ENCODE data around the gene PDE9A. TPM values are rescaled to one million over a fixed set of nuclear protein-coding genes. Genes with fewer than 3 reads are reported as not detected.

The PDE9A gene
- total and polyA plus RNA-seq, 2 of the 4 experiments (the other 2 are of a cell fraction) = 0.89 to 0.90 TPM

- no peak for TF ChIP-seq CTCF (conservative IDR thresholded peaks at IDR 0.05; ENCODE audit: low read depth, low read length)
Observed at GRCh38 chr21:42632771-42633690, 20.4 kb upstream of the PDE9A start (continued).

DNA sequence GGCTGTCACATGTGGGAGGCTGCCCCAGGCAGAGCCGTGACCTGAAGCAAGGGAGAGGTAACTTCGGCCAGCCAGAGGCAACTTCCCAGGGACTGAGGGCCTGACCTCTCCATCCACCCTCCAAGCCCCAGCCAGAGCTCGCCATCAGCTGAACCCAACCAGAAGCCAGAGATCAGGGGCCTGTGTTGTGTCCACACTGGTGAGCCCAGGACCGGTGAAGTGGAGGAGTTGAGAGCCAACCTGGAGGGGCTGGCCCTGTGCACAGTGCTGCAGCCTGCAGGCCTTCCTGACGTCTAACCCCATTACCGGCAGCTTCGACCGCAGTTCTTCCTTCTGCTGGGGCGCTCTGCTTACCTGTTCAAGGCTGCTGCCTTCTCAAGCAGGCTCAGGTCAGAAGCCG is 19.6 kb upstream of the PDE9A start:
- no peak for DNase-seq

More for the DNA sequence above, 19.6 kb upstream of the PDE9A start:
- Histone ChIP-seq H3K27ac (ENCODE audit: insufficient read depth, low read length) (no peak overlapping the region), H3K18ac (ENCODE audit: low read depth, low read length) (no peak overlapping the region), H3K9ac (ENCODE audit: low read depth, low read length) (no peak overlapping the region), H3K4me2 (ENCODE audit: low read depth, low read length) (no peak overlapping the region), H2BK20ac (ENCODE audit: low read depth, low read length) (no peak overlapping the region), H2BK5ac (ENCODE audit: low read depth, low read length, poor library complexity, severe bottlenecking) (no peak overlapping the region), H3K56ac (ENCODE audit: extremely low read depth, insufficient read depth, low read length) (no peak overlapping the region), H4K8ac (ENCODE audit: low read depth in 2 of 2, low read length in 2 of 2) (no peak overlapping the region), H3K4ac (ENCODE audit: low read depth, low read length) (no peak overlapping the region), H3K79me1 (ENCODE audit: low read depth in 1 of 2, low read length in 2 of 2) (no peaks in the 10 kb centered on the region), H4K91ac (ENCODE audit: insufficient read depth, low read depth, low read length) (no peak overlapping the region), H3K9me1 (ENCODE audit: insufficient read depth, low read length) (no peaks in the 10 kb centered on the region), H3K14ac (replicated peaks; ENCODE audit: low read depth, low read length) (no peak overlapping the region), H3K36me3 (ENCODE audit: control insufficient read depth, insufficient read depth, low read length) (no peaks in the 10 kb centered on the region), H3K27me3 (ENCODE audit: control insufficient read depth, insufficient read depth, low read length) (peaks cover 13% of the 10 kb centered on the region), H4K20me1 (ENCODE audit: insufficient read depth, low read length) (peaks cover 2% of the 10 kb centered on the region; the same call in 1 of the 2 replicates), H2AK9ac (replicated peaks; ENCODE audit: low read depth, low read length, poor library complexity) (no peak overlapping the region), H2BK120ac (ENCODE audit: low read depth, low read length) (no peak overlapping the region), H4K5ac (ENCODE audit: low read depth, low read length) (no peak overlapping the region), H3K4me3 (ENCODE audit: insufficient read depth, low read depth, low read length) (no peak overlapping the region), H3K9me3 (ENCODE audit: control insufficient read depth, insufficient read depth, low read length) (no peaks in the 10 kb centered on the region), H2AK5ac (ENCODE audit: low read depth, low read length) (no peak overlapping the region), H3K4me1 (ENCODE audit: control insufficient read depth, insufficient read depth, low read length) (peaks cover 7% of the 10 kb centered on the region), H3K23ac (ENCODE audit: low read depth, low read length) (no peak overlapping the region), H2AFZ (replicated peaks; ENCODE audit: low read length, poor library complexity) (no peak overlapping the region), H2BK15ac (ENCODE audit: low read depth, low read length) (no peak overlapping the region)
- intact Hi-C loops (cut with micrococcal nuclease) (no loop called here), dilution Hi-C loops (cut with HindIII; ENCODE audit: low sequenced_read_pairs, unreplicated experiment) (no loop called here), in situ Hi-C loops (cut with MboI; ENCODE audit: low sequenced_read_pairs) (no loop called here)
- ChIA-PET POLR2A (ENCODE audit: unreplicated experiment) (no interaction called here), CTCF (no interaction called here)
- BruUV-seq (replicated peaks) = no TSS peak
- 87% methylated on average over 5 of the region's 10 CpGs; no CpG with 5 or more reads in 1 of the 2 experiments for WGBS, 2 experiments (ENCODE audit: extremely low coverage in 2 of 2, insufficient read length in 1 of 2)
- TF ChIP-seq USF2 (IDR thresholded peaks at IDR 0.05; ENCODE audit: low read depth, low read length) = no peak
- TF ChIP-seq ELK1 (IDR thresholded peaks at IDR 0.05; ENCODE audit: borderline replicate concordance, low read depth, low read length) = no peak
- no peak for TF ChIP-seq FOS (IDR thresholded peaks at IDR 0.05; ENCODE audit: low read depth, low read length)
- no peak for ATAC-seq (ENCODE audit: low read depth)
